LNCAP (cell line): ENCODE measurements around the gene SIGLEC10.

Source experiments
- CTCF ChIP-seq: fragments of 450-650 bp; IDR thresholded peaks from 2 replicates; pipeline ENCODE4 v1.5.1; 2017; ENCODE audit warnings: mild to moderate bottlenecking

The SIGLEC10 gene

GRCh38 chr19:51377422-51377821, 40.0 kb downstream of the SIGLEC10 start:
- no peak for TF ChIP-seq CTCF

- TF ChIP-seq CTCF = no peak
Observed at GRCh38 chr19:51375504-51376221, 41.8 kb downstream of the SIGLEC10 start.

GRCh38 chr19:51372649-51373504, 44.6 kb downstream of the SIGLEC10 start, which contains the start of gene NKG7:
Gene NKG7, minus strand, starts transcription at chr19:51372654. Its CDS starts 119 bp downstream, at chr19:51372535.
- no peak for TF ChIP-seq CTCF

GRCh38 chr19:51372021-51372648, 45.3 kb downstream of the SIGLEC10 start:
- no peak for TF ChIP-seq CTCF

GRCh38 chr19:51371186-51371690, 46.2 kb downstream of the SIGLEC10 start:
- no peak for TF ChIP-seq CTCF

- TF ChIP-seq CTCF = no peak
Observed at GRCh38 chr19:51370230-51370629, 47.2 kb downstream of the SIGLEC10 start.
